NCI-H2081 treated with DMSO at 0.1 percent for 48 hours (cell line): Measurements from ENCODE around the gene CRYGB.
A peak's percentile ranks its signal among the peaks of the same experiment; 100 is the strongest.

Experiments used
- DNase-seq: peaks from one replicate; lab custom pipeline; 2025; lab: John Stamatoyannopoulos, UW

CRYGB gene

DNA sequence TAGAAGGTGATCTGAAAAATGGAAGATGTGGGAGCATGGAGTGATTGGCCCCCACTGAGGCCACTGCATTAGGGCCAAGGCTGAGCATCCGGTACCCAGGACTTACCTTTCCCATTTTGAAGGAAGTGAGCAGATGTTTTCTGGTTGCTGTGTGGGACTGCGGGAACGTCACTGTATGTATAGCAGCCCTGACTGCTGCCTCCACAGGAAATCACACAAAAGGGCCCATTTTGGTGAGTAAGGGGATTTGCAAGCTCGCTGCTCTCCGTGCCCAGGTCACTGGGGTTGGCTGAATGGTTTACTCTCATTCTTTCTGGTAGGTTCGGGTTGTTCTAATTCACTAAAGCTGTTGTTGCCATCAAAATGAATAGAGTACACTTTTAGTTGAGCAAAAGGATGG is at the start of gene CRYGB:
Gene CRYGB, minus strand, starts transcription at position 153 of the 400 bp plus-strand sequence. Its CDS starts 38 bp downstream, at position 115.
- no peak for DNase-seq

GRCh38 chr2:208195531-208195930 is 49.6 kb upstream of the CRYGB start:
- no peak for DNase-seq

GRCh38 chr2:208192611-208193236 is 46.8 kb upstream of the CRYGB start:
- no peak for DNase-seq

GRCh38 chr2:208189810-208190503 is 44.0 kb upstream of the CRYGB start, which contains the start of gene C2orf80:
Gene C2orf80, minus strand, starts transcription at chr2:208190030. Its CDS starts 3,044 bp downstream, at chr2:208186986.
- no peak for DNase-seq

GRCh38 chr2:208189069-208189809 is 43.3 kb upstream of the CRYGB start:
- DNase-seq, result no peak

DNA sequence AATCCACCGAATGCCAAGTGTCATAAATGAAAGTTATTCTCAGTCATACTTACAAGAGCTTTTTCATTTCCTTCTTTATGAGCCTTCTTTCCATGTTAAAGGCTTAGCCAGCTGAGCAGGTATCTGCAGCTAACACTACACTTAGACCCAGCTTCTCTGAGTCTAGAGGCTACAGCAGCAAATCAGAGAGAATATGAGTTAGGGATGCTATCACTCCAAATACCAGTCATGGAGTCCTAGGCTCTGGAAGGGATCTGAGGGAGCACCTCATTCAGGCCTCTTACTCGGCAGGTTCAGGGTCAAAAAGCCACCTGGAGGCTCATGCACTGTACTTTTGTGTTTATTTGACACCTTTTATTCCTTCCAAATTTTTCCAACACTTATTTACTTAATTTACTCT is 40.9 kb upstream of the CRYGB start:
- DNase-seq, result no peak

GRCh38 chr2:208186465-208186864 is 40.5 kb upstream of the CRYGB start:
- no peak for DNase-seq

- DNase-seq, result no peak
Observed at GRCh38 chr2:208183972-208184705, 38.2 kb upstream of the CRYGB start.

GRCh38 chr2:208183526-208183925 is 37.6 kb upstream of the CRYGB start:
- no peak for DNase-seq

DNA sequence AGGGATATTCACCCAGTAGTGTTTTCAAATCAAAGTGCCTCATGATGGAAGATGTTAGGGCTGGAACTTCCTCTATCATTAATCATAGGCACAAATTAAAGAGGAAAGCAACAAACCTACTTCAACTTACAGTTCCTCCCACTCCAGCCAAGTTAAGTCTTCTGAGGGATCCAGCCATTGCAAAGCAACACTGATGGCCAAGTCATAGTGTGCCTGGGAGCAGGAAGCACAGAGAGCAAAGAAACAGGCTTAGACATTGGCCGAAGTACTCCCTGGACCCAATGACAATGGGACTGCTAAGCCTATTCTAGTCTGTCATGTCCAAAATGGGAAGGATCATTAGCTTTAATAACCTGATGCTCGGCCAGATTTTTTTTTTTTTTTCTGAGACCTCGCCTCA is 36.9 kb upstream of the CRYGB start:
- no peak for DNase-seq

DNA sequence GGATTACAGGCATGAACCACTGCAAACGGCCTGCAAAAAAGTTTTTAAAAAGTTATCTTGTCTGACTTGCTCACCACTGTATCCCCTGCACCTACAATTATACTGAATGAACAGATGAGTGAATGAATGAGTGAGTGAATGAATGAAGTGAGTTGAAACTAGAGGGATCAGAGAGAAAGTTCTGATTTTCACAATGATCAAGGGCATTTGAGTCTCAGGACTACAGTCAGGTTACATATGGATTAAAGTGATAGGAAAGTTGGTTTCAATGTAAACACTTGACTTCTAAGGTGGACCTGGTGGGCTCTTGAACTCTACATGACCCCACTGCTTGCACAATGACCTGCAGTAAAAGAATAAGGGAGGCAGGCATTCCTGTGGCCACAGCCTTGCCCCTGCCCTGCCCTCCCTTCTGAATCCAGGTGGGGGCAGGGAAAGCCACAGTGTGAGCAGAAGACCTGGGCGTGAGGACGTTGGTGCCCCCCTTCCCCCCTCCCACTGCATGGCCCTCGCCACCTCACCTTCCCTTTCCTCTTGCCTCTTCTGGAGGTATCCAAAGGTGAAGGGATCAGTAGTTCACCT is 33.2 kb upstream of the CRYGB start:
- DNase-seq, result no peak

DNA sequence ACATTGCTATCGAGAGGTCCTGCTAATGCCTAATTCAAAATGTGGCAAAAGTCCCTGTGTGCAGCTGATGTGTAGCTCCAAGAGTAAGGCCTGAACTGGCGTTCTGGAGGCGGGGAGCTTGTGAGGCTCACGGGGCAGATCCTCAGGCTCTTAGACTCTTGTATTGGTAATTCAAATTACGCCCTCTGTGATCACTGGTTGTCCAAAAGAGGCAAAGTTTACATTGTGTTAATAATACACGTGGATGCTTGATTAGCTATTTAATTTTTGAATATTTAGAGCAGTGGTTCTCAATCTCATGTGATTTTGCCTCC is 29.8 kb upstream of the CRYGB start:
- no peak for DNase-seq

GRCh38 chr2:208175069-208175839 is 29.3 kb upstream of the CRYGB start:
- DNase-seq, result peak; percentile 62

- no peak for DNase-seq
Observed at GRCh38 chr2:208174144-208174543, 28.2 kb upstream of the CRYGB start.

GRCh38 chr2:208172125-208172524 is 26.2 kb upstream of the CRYGB start:
- no peak for DNase-seq

- DNase-seq, result no peak
Observed at GRCh38 chr2:208164951-208165755, 19.2 kb upstream of the CRYGB start.

DNA sequence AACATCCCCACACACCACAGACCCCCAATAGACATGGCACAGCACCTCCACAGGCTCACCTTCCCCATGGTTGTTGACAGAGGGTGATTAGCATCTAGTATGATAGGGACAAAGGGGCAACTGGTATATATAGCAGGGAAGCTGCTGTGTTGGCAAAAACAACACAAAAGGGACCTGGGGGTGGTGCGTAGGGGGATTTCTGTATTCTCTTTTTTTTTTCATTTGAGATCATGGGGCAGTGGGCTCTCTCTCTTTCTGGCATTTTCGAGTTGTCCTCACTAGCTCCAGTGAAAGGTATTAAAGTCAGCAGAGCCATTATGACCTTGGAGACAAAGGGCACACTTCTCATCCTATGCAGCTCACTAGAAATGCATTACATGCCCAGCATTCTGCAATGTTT is 17.5 kb upstream of the CRYGB start, which contains the start of gene CRYGA:
Gene CRYGA, minus strand, starts transcription at position 101 of the 400 bp plus-strand sequence. Its CDS starts 33 bp downstream, at position 68.
- DNase-seq, result no peak

GRCh38 chr2:208156439-208156838 is 10.5 kb upstream of the CRYGB start:
- DNase-seq, result no peak

DNA sequence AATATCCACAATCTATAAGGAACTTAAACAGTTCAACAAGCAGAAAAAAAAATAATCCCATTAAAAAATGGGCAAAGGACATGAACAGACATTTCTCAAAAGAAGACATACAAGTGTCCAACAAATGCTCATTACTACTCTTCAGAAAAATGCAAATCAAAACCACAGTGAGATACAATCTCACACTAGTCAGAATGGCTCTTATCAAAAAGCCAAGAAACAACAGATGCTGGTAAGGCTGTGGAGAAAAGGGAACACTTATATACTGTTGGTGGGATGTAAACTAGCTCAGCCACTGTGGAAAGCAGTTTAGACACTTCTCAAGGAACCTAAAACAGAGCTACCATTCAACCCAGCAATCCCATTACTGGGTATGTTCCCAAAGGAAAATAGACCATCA is 7.2 kb upstream of the CRYGB start:
- no peak for DNase-seq

DNA sequence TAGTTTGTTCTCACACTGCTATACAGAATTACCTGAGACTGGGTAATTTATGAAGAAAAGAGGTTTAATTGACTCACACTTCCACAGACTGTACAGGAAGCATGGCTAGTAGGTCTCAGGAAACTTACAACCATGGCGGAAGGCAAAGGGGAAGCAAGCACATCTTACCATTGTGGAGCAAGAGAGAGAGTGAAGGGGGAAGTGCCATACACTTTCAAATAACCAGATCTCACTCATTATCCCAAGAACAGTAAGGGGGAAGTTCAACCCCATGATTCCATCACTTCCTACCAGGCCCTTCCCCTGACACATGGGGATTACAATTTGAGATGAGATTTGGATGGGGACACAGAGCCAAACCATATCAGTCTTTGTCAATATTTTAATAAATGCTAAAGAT is 5.0 kb upstream of the CRYGB start:
- DNase-seq, result no peak
